Measurements from ENCODE around the gene MERTK.
"Not testable (repeated sequence)": the region's sequence is repeated elsewhere in the genome, so short reads cannot be mapped to it uniquely, and the experiment has no call there.

MERTK gene

GRCh38 chr2:111909079-111909478 lies 10.7 kb downstream of the MERTK start:
- no peak overlapping the region for H3K27ac ChIP-seq
- DNase-seq (ENCODE audit: low read depth, low spot score): no peak

GRCh38 chr2:111909997-111910396 lies 11.6 kb downstream of the MERTK start:
- not testable (repeated sequence) for H3K27ac ChIP-seq; DNase-seq (ENCODE audit: low read depth, low spot score)

- no peak for DNase-seq (ENCODE audit: low read depth, low spot score)
- no peak overlapping the region for H3K27ac ChIP-seq
Observed at GRCh38 chr2:111910609-111911277, 12.3 kb downstream of the MERTK start.

GRCh38 chr2:111911295-111911977 lies 13.0 kb downstream of the MERTK start:
- DNase-seq (ENCODE audit: low read depth, low spot score); H3K27ac ChIP-seq: not testable (repeated sequence)

GRCh38 chr2:111912547-111912946 lies 14.1 kb downstream of the MERTK start:
- no peak for DNase-seq (ENCODE audit: low read depth, low spot score)
- no peak overlapping the region for H3K27ac ChIP-seq

- H3K27ac ChIP-seq: no peak overlapping the region
- no peak for DNase-seq (ENCODE audit: low read depth, low spot score)
Observed at GRCh38 chr2:111917106-111917505, 18.7 kb downstream of the MERTK start.

- DNase-seq (ENCODE audit: low read depth, low spot score): no peak
- H3K27ac ChIP-seq: no peak overlapping the region
Observed at GRCh38 chr2:111918383-111918806, 20.0 kb downstream of the MERTK start.

- DNase-seq (ENCODE audit: low read depth, low spot score): no peak
- no peak overlapping the region for H3K27ac ChIP-seq
Observed at GRCh38 chr2:111919365-111919764, 21.0 kb downstream of the MERTK start.

- DNase-seq (ENCODE audit: low read depth, low spot score): no peak
- H3K27ac ChIP-seq: no peak overlapping the region
Observed at GRCh38 chr2:111919794-111920608, 21.6 kb downstream of the MERTK start.

- DNase-seq (ENCODE audit: low read depth, low spot score): no peak
- H3K27ac ChIP-seq: no peak overlapping the region
Observed at GRCh38 chr2:111923276-111923804, 24.9 kb downstream of the MERTK start.

- no peak for DNase-seq (ENCODE audit: low read depth, low spot score)
- H3K27ac ChIP-seq: no peak overlapping the region
Observed at GRCh38 chr2:111924617-111925107, 26.3 kb downstream of the MERTK start.

- no peak for DNase-seq (ENCODE audit: low read depth, low spot score)
- no peak overlapping the region for H3K27ac ChIP-seq
Observed at GRCh38 chr2:111927723-111928122, 29.3 kb downstream of the MERTK start.

- no peak for DNase-seq (ENCODE audit: low read depth, low spot score)
- H3K27ac ChIP-seq: no peak overlapping the region
Observed at GRCh38 chr2:111930409-111930808, 32.0 kb downstream of the MERTK start.

GRCh38 chr2:111930875-111931274 lies 32.5 kb downstream of the MERTK start:
- peak; percentile 61 for DNase-seq (ENCODE audit: low read depth, low spot score)
- no peak overlapping the region for H3K27ac ChIP-seq

- no peak overlapping the region for H3K27ac ChIP-seq
- no peak for DNase-seq (ENCODE audit: low read depth, low spot score)
Observed at GRCh38 chr2:111932841-111933291, 34.5 kb downstream of the MERTK start.

- H3K27ac ChIP-seq; DNase-seq (ENCODE audit: low read depth, low spot score): not testable (repeated sequence)
Observed at GRCh38 chr2:111933900-111934299, 35.5 kb downstream of the MERTK start.

GRCh38 chr2:111936881-111937280 lies 38.5 kb downstream of the MERTK start:
- DNase-seq (ENCODE audit: low read depth, low spot score): no peak
- H3K27ac ChIP-seq: no peak overlapping the region

GRCh38 chr2:111938392-111938791 lies 40.0 kb downstream of the MERTK start:
- no peak overlapping the region for H3K27ac ChIP-seq
- no peak for DNase-seq (ENCODE audit: low read depth, low spot score)

GRCh38 chr2:111940333-111941196 lies 42.2 kb downstream of the MERTK start:
- no peak overlapping the region for H3K27ac ChIP-seq
- DNase-seq (ENCODE audit: low read depth, low spot score): no peak

- DNase-seq (ENCODE audit: low read depth, low spot score): no peak
- no peak overlapping the region for H3K27ac ChIP-seq
Observed at GRCh38 chr2:111941531-111941930, 43.1 kb downstream of the MERTK start.

Measured in epithelial cell of prostate (primary cell).